HG03108 (cell line): ENCODE measurements around the gene PLLP.

ENCODE experiments used
- ATAC-seq: cut with Tn5 transposase; IDR thresholded peaks from one replicate; pipeline ENCODE4 v1.9.1; 2021; ENCODE audit warnings: moderate library complexity; ENCODE audit not compliant: unreplicated experiment

PLLP gene, protein sequence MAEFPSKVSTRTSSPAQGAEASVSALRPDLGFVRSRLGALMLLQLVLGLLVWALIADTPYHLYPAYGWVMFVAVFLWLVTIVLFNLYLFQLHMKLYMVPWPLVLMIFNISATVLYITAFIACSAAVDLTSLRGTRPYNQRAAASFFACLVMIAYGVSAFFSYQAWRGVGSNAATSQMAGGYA

DNA sequence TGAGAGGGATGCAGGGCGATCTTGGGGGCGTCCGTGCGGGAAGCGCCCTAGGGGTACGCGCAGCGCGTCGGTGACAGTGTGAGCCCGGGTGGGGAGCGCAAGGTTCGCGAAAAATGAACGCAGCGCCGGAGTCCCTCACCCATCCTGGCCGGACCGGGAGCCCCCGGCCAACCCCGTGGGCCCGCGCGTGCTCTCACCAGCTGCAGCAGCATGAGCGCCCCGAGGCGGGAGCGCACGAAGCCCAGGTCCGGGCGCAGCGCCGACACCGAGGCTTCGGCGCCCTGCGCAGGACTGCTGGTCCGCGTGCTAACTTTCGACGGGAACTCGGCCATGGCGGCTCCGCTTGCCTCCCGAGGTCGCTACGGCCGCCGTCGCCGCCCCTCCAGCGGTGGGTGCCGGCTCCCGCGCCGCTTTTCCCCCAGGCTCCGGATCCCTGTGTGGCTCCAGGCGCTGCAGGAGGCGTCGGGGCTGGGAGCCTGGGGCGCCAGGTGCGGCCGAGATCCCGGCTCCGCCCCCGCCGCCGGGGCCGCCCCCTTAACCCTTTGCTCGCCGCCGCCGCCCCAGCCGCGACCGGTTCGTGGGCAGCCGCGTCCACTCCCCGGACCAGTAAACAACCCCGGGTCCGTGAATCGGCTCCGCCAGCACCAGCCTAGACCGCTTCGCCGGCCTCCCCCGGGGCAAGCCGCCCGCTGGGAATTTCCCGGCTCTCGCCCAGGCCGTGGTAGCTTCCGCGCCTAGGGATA, at the start of gene PLLP:
Gene PLLP, minus strand, starts transcription at position 464 of the 743 bp plus-strand sequence. Its CDS starts 132 bp downstream, at position 332.
- no peak for ATAC-seq

DNA sequence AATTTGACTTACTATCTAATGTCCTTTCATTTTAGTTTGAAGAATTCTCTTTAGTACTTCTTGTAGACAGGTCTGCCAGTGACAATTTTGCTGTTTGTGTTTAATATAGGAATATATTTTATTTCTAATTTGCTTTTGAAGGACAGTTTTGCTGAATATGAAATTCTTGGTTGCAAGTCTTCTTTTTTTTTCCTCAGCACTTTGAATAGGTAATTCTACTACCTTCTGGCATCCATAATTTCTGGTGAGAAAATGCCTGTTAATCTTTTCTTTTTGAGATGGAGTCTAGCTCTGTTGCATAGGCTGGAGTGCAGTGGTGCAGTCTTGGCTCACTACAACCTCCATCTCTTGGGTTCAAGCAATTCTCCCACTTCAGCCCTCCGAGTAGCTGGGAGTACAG, 48.9 kb upstream of the PLLP start:
- no peak for ATAC-seq

DNA sequence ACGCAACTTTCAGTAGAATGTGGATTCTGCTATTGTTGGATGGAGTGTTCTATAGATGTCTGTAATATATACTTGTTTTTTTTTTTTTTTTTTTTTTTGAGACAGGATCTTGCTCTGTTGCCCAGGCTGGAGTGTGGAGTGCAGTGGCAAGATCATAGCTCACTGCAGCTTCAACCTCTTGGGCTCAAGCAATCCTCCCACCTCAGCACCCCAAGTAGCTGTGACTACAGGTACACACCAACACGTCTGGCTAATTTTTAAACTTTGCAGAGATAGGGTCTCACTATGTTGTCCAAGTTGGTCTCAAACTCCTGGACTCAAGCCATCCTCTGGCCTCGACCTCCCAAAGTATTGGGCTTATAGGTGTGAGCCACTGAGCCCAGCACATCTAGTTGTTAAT, 46.9 kb upstream of the PLLP start:
- ATAC-seq = no peak

DNA sequence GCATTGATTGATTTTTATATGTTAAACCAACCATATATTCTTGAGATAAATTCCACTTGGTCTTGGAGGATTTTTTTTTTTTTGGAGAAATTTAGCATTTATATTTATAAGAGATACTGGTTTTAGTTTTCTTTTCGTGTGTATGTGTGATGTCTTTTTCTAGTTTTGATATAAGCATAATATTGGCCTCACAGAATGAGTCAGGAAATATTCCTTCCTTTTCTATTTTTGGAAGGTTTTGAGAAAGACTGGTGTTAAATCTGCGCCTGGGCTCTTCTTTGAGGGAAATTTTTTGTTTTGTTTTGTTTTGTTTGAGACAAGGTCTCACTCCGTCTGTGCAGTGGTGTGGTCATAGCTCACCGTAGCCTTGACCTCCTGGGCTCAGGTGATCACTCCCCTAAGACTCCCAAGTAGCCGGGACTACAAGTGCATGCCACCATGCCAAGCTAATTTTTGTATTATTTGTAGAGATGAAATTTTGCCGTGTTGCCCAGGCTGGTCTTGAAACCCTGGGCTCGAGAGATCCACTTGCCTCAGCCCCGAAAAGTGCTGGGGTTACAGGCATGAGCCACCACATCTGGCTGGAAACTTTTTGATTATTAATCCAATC, 45.4 kb upstream of the PLLP start:
- no peak for ATAC-seq

DNA sequence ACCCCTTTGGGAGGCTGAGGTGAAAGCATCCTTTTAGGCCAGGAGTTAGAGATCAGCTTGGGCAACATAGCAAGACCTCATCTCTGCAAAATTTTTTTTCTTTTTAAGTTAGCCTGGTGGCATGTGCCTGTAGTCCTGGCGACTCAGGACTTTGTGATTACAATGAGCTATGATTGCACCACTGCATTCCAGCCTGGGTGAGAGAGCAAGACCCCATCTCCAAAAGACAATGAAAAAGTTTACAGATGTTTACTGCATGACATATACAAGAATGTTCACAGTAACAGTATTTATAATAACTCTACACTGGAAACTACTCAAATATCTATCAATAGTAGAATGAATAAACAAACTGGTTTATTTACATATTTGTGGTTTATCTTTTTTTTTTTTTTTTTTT, 41.0 kb upstream of the PLLP start:
- no peak for ATAC-seq

DNA sequence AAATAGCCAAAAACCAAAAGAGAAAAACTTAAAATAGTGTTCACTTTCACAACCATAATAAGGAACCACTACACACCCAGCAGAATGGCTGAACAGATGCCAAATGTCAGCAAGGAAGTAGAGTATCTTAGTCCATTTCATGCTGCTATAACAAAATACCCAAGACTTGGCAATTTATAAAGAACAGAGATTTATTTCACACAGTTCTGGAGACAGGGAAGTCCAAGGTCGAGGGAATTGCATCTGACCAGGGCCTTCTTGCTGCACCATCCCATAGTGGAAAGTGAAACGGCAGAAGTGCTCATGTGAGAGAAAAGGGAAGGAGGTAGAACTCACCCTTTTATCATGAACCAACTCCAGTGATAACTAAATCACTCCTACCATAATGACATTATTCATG, 40.3 kb upstream of the PLLP start:
- ATAC-seq = no peak

DNA sequence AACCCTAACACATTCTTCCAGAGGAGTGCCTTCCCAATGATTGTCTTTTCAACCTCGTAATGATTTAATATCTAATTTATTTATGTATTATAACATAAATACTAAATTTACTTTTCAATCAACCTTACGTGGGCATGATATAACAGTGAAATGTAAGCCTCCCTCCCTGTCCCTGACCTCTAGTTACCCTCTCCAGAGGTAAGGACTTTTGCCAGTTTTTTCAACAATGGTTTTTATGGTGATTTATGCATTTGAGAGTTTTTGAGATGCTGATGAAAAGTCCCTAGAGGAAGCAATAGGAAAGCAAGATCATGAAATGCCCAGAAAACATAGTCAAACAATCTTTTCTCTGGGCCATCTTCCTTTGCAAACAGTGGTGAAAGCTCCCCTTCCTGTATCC, 35.2 kb upstream of the PLLP start:
- no peak for ATAC-seq

DNA sequence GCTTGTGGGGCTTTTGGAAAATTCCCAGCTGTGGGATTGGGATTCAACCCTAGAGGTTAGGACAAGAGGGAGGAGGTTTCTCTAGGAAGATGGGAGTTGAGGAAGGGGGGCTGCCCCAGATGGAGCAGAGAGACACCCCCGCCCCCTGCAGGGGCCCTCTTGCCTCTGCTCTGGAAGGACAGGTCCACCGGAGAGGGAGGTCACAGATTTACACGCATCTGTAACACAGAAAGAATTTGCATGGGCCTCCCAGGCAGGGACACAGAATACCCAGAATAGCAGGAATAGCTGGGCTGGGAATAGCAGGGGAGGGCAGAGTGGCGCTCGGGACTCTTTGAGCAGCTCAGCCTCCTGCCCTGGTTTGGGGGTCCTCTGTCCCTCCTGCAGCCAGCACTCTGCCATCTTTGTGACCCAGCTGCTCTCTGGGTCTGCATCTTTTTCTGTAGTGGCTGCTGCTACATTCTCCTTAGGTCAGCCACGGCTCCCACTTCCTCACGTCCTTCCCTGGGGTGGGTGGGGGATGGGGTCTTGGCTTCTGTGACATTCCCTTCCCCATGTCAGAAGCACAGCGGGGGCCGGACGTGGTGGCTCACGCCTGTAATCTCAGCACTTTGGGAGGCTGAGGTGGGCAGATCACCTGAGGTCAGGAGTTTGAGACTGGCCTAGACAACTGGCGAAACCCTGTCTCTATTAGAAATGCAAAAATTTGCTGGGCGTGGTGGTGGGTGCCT, 33.9 kb upstream of the PLLP start:
- no peak for ATAC-seq

DNA sequence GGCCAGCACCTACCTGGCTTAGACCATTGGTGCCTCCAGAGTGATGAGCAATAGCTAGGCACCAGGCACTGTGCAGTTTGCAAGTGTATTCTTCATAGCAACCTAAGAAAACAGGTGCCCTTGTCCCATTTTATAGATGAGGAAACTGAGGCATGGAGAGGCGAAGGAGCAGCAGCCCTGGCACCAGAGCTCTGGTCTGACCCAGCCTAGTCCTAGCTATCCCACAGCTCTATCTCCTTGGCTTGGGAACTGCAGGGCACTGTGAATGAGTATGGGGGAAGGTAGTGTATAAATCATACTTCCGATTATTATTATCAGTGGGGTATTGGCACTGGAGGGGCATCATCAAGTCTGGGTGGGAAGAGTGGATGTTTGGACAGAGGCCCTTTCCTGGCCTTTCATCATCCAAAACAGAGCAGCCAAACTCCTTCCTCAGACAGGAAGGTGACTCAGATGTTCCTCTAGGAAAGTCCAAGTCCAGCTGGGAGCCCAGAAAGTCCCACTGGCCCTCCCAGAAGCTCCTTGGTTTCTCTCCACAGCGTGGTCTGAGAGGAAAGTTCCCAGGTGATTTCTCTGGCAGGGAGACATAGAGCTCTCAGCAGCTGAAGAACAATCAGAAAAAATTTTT, 32.0 kb upstream of the PLLP start:
- no peak for ATAC-seq

DNA sequence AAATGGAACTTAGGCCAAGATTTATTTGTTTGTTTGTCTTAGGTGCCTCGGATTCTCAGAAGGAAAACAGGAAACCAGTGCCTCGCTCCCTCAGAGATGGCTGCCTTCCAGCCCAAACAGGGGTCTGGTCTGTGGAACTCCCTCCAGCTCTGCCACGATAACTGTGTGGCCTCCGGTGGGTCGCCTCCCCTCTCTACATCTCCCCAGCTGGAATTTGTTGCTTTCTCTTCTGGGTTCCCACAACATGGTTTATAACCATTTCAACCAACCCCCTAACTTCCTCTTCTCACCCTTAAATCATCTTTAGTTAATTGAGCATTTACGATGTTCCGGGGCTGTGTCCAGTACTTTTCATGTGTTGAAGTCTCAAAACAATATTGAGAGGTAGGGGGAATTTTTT, 30.9 kb upstream of the PLLP start:
- no peak for ATAC-seq

DNA sequence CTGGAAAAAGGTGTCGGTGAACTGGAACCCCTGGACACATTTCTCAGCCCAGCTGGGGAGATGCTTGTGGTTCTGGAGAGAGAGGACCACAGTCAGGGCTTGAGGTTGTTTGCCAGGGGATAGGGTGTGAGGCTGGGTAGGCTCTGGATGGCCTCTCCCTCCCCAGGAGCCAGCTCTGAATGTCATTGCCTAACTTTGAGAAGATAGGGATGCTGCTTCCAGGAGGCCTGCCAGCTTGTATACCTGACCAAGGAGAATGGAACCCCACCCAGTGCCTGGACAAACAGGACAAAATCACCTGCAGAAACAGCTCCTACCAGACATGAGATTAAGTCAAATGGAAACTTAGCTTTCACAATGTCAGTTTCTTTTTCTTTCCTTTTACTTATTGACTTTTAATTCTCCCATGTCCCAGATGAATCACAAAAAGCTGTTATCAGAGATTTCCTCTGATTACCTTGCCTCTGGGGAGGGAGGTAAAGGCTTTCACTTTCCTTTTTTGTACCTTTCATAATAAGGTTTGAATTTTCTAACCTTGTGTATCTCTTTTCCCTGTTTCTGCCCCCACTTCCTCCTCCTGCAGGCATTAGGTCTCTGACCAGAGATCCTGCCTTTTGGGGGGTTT, 29.8 kb upstream of the PLLP start:
- ATAC-seq = no peak

DNA sequence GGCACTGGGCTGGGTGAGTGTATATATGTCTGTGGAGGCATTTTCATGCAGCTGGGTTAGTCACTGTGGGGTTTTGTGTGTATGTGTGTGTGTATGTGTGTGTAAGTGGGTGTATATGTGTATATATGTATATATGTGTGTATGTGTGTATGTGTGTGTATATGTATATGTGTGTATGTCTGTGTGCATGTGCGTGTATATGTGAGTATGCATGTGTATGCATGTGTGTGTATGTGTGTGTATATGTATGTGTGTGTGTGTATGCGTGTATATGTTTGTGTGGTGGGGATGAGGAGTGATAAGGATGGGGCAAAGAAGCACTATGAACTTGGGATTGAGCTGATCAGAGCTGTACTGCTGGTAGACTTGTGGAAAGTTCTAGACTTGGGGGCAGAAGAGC, 29.0 kb upstream of the PLLP start:
- no peak for ATAC-seq

DNA sequence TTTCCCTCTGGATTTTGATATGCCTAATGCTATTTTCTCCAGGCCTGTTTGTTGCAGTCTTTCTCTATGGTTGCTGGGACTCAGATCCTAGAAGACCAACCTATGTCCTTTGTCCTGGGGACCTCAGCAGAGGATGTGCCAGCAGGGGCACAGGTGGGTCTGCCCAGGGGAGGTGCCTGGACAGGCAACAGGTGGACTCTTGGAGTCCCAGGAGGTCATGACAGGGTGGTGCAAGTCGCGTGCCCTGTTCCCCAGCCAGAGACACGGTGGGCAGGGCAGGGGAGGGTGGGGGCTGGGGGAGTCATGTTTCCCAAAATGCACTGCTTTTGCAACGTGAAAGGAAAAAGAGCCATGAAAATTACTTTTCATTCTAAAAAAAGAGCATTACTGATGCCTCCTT, 26.3 kb upstream of the PLLP start:
- ATAC-seq = no peak

DNA sequence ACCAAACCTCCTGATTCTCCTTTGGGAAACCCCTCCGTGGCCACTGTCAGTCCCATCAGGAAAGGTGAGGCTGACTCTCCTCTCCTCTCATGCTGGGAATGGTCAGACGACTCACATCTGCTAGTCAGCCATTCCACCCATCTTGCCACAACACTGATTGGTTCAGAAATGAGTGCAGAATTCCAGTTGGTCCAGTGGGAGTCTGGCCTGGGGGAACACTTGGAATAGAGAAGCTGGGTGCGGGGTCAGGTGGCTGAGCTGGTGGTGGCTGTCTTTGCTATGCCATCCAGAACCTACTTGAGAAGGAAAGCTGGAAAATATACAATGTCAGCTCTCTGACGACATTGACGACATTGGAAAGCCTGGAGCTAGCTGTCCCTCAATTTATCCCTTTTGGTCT, 23.6 kb upstream of the PLLP start:
- ATAC-seq = no peak

DNA sequence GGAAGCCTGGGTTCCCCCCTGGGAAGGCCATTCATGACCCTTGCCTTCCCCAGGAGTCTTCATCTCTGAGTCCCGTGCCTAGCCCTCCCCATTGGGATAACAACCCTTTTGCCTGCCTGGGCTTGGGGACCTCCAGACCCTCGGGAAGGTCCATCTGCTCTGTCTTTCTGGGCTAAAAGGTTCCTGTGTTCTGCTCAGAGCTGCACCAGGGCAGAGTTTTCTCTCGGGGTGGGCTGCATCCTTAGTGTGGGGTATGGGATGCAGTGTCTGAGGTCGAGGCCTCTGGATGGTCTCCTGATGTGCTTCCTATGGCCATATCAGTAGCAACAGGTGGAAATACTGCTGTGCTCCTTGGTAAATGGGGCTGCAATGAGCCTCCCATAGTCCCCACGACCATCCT, 22.9 kb upstream of the PLLP start:
- ATAC-seq = no peak

DNA sequence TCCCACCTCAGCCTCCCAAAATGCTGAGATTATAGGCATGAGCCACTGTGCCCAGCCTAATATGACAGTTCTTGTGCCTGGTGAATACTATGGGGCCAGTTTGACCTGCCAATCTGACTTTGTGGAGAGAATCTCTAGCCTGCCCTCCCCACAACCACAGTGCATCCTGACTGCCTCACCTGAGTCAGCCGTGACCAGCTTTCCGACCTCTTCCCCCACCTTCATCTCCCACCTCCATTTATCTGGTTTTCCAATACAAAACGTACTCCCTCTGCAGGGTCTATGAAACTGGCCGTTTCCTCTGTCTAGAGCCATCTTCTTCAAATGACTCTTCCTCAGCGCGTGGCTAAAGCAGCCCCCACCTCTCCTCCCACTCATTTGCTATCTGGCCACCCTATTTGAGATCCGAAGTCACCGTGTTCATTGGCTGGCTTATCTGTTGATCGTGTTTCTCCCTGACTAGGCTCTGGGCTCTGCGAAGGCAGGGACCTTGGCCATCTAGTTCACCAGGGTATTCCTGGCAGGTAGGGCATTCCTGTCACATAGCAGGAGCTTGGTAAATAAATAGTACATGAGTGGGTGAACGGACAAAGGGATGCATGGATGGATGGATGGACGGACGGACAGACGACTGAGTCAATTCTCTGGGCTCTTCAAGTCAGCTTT, 22.3 kb upstream of the PLLP start:
- ATAC-seq = no peak

DNA sequence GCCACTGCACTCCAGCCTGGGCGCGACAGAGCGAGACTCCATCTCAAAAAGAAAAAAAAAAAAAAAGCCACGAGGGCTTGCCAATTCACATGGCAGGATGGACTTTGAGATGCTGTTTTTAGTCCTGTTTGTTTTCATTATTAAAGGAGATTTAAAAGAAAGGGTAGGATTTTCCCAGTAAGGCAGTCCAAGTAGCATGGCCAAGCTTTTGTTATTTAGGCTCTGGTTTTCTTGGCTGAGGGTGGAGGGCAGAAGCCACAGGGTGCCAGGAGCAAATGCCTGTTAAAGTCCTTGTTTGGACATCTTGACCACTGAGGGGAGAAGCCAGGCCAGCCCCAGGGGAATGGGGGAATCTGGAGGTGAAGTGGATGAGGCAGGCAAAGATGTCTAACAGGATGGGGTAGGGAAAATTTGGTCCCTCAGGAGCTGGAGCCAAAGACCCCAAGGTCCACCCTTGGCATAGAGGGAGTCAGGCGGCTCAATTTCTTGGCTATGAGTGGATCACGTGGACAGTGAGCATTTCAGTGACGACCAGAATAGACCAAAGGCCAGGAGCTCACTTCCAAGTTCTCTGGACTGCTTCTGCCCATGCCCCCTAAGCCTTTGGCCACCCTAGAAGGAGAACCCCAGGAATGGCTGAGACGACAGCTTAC, 20.8 kb upstream of the PLLP start:
- no peak for ATAC-seq

DNA sequence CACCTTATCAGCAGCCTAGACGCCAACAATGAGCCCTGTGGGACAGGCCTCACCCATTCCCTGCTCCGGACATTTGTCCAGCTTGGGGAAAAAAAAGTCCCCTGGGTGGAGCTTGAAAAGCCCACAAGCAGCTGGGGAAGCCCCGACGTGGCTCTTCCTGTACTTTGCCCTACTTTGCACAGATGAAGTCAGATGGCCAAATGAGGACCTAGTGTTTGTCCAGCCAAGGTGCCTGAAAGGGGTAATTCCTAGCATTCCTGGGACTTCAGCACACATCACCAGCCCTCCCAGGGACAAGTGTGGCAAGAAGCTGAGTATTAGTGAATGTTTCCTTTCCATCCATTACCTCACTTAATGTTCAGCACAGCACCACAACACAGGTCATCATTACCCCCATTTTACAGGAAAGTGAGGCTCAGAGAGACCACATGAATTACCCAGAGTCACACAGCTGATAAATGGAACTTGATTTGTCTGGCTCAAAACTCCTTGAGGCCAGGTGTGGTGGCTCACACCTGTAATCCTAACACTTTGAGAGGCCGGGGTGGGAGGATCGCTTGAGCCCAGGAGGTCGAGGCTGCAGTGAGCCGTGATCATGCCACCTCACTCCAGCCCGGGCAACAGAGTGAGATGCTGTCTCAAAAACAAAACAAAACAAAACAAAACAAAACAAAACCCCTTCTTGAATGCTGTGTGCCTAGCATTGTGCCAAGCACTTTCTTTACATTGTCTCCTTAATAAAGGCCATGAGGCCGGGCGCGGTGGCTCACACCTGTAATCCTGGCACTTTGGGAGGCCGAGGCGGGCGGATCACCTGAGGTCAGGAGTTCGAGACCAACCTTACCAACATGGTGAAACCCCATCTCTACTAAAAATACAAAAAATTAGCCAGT, 19.9 kb upstream of the PLLP start:
- ATAC-seq = no peak

DNA sequence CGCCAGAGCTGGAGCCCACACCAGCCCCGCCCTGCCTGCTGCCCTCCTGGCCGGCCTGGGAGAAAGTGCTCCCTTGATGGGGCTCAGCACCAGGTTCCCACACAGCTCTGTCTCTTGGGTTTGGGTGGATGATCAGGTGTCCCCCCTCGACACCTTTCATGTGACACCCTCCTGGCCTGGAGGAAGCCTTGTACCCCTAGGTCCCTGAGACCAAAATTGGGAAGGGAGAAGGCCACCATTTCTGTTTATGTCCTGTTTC, 19.4 kb upstream of the PLLP start:
- no peak for ATAC-seq
